Adrenal gland (tissue), 12 donors: Measurements from ENCODE around the gene SLIT3. TPM values are rescaled to one million over a fixed set of nuclear protein-coding genes. Genes with fewer than 3 reads are reported as not detected.

Experiments
- DNase-seq, 7 donors: peaks; one replicate each; pipeline ENCODE4 v3.0.0-alpha.2; 2019 to 2020
- H3K27ac ChIP-seq, 5 donors: fragments of 200-600 bp; sonication (generic) in 4 of 5; 1 replicate in 3 of 5; 2 replicates in 2 of 5; pipeline versions ENCODE4 v1.5.1 to v1.8.0; 2016 to 2020; ENCODE audit warnings: mild to moderate bottlenecking in 1 of 5
- H3K27me3 ChIP-seq: fragments of 200-600 bp; 2 replicates; pipeline ENCODE4 v1.8.0; 2021
- H3K36me3 ChIP-seq, 2 donors: fragments of 200-600 bp; replicated peaks in 1 of 2; 1 replicate in 1 of 2; 2 replicates in 1 of 2; pipeline versions ENCODE4 v1.5.1 to v1.8.0; 2018 to 2022
- H3K4me1 ChIP-seq, 2 donors: fragments of 200-600 bp; replicated peaks in 1 of 2; 1 replicate in 1 of 2; 2 replicates in 1 of 2; pipeline versions ENCODE4 v1.5.1 to v1.8.0; 2018 to 2021
- H3K4me3 ChIP-seq, 4 donors: fragments of 200-600 bp; sonication (generic) in 3 of 4; one replicate each; pipeline ENCODE4 v1.5.1; 2016 to 2018
- H3K9me3 ChIP-seq, 3 donors: fragments of 200-600 bp; sonication (generic) in 1 of 3; replicated peaks in 1 of 3; 1 replicate in 2 of 3; 2 replicates in 1 of 3; pipeline versions ENCODE4 v1.5.1 to v1.8.0; 2016 to 2021
- CTCF ChIP-seq, 6 experiments: fragments of 450-650 bp in 4 of 6; fragments of 200-600 bp in 2 of 6; sonication (generic) in 1 of 6; IDR thresholded peaks; 1 replicate in 5 of 6; 2 replicates in 1 of 6; pipeline versions ENCODE4 v1.5.1 to v1.8.0; 2016 to 2021; ENCODE audit warnings: antibody characterized with exemption in 6 of 6, mild to moderate bottlenecking in 2 of 6, moderate library complexity in 1 of 6
- POLR2A ChIP-seq, 2 donors: fragments of 450-650 bp; IDR thresholded peaks; one replicate each; pipeline ENCODE4 v1.6.1; 2017; ENCODE audit warnings: antibody characterized with exemption in 2 of 2, mild to moderate bottlenecking in 2 of 2, moderate library complexity in 1 of 2
- WGBS, 4 donors: extraction: QIAGEN DNeasy Blood & Tissue Kit in 2 of 4; methylation state at CpG; one replicate each; pipeline versions ENCODE4 v1.1.5 to v1.1.7; 2013 to 2017; 5-methylcytosine and 5-hydroxymethylcytosine counted together
- intact Hi-C, 2 donors: fragments of 100-400 bp; cut with DNase I; formaldehyde crosslinking; loops; one replicate each; pipeline versions ENCODE4 v1.14.1 to v1.15.0; 2022 to 2023
- polyA plus RNA-seq, 3 donors: library from polyadenylated mRNA; stranded (reverse); fragments of 200-250 nt in 2 of 3; fragments of 350-450 nt in 1 of 3; fragmentation: Illumina TruSeq in 1 of 3; extraction: RNeasy Lipid Tissue Mini Kit (QIAGEN cat#74804) in 1 of 3; gene quantifications; one replicate each; pipeline ENCODE4 v1.2.3, GENCODE V29; 2013 to 2014
- total RNA-seq, 9 donors: library from RNA; depleted of rRNA in 4 of 9; stranded (reverse); fragments of >200 nt in 4 of 9; fragments of 120-200 nt in 1 of 9; fragmentation: NEBNext Ultra II Directional in 1 of 9; extraction: Animal tissue kit (Norgen Biotek cat#: 25700) in 1 of 9; gene quantifications; one replicate each; pipeline versions ENCODE4 v1.1.0 to v1.2.4, GENCODE V29; 2013 to 2023
- donor health status: healthy with polysubstance abuse.
- donor health status: Bipolar disorder and iron deficiency.
- donor health status: DM: yes; HTN: yes; CAD: no.
- donor health status: DM: no; HTN: no; CAD: no.
- donor health status: DM: no; HTN: no; CAD: no.
- donor health status: DM: yes; HTN: yes; CAD: no.

Gene SLIT3
- total and polyA plus RNA-seq, 12 donors, result 10.0 to 94.1 (median 32.8) TPM

GRCh38 chr5:168661593-168662485 is 639.1 kb downstream of the SLIT3 start:
- no peaks in the 10 kb centered on the region for H3K27me3 ChIP-seq
- intact Hi-C loops, result no loop called here
- TF ChIP-seq POLR2A (IDR thresholded peaks at IDR 0.05) (no peak), CTCF (IDR thresholded peaks at IDR 0.05) (no peak)
- no peak overlapping the region for H3K4me3 ChIP-seq
- 56 to 76% (median 63%) methylated on average over 3 of the region's 3 CpGs for WGBS, 4 donors
- no peaks in the 10 kb centered on the region for H3K36me3 ChIP-seq
- DNase-seq, result no peak
- peaks cover 0 to 4% of the 10 kb centered on the region in 2 donors for H3K4me1 ChIP-seq
- H3K27ac ChIP-seq, result no peak overlapping the region
- no peaks in the 10 kb centered on the region for H3K9me3 ChIP-seq

DNA sequence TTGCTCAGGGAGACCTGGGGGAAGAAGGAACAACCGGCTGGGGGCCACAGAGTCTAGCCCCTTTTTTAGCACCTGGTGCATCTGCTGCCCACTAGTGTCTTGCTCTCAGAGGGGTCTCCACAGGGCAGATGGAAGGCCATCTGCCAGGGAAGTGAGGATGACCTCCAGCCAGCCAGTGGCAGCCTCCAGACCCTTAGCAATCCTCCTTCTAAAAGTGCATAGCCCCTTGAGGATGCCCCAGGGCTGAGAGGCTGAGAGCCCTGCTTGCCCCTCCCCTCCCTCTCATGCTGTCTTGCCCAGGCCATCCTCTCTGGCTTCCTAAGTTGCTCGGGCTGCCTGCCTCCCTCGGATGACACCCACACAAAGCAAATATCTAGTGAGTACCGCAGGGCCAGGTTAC is 640.2 kb downstream of the SLIT3 start:
- intact Hi-C loops, result no loop called here
- H3K27me3 ChIP-seq, result no peaks in the 10 kb centered on the region
- H3K36me3 ChIP-seq, result no peaks in the 10 kb centered on the region
- no peak overlapping the region for H3K27ac ChIP-seq
- no peak overlapping the region for H3K4me3 ChIP-seq
- 67 to 83% (median 74%) methylated on average over 4 of the region's 4 CpGs for WGBS, 4 donors
- peaks cover 0 to 7% of the 10 kb centered on the region in 2 donors for H3K4me1 ChIP-seq
- TF ChIP-seq POLR2A (IDR thresholded peaks at IDR 0.05) (no peak), CTCF (IDR thresholded peaks at IDR 0.05) (no peak)
- no peaks in the 10 kb centered on the region for H3K9me3 ChIP-seq
- DNase-seq, result no peak

- DNase-seq, result peak in 1 of 7 donors; percentile 17
- no peak overlapping the region for H3K27ac ChIP-seq
- no peaks in the 10 kb centered on the region for H3K27me3 ChIP-seq
- H3K4me1 ChIP-seq, result peaks cover 0 to 10% of the 10 kb centered on the region in 2 donors
- H3K36me3 ChIP-seq, result no peaks in the 10 kb centered on the region
- no peak overlapping the region for H3K4me3 ChIP-seq
- intact Hi-C loops, result no loop called here
- 86 to 91% (median 90%) methylated on average over 5 of the region's 5 CpGs for WGBS, 4 donors
- no peaks in the 10 kb centered on the region for H3K9me3 ChIP-seq
- TF ChIP-seq POLR2A (IDR thresholded peaks at IDR 0.05), result no peak
- TF ChIP-seq CTCF (IDR thresholded peaks at IDR 0.05), result no peak
Measured at GRCh38 chr5:168659286-168659847, 641.6 kb downstream of the SLIT3 start.

DNA sequence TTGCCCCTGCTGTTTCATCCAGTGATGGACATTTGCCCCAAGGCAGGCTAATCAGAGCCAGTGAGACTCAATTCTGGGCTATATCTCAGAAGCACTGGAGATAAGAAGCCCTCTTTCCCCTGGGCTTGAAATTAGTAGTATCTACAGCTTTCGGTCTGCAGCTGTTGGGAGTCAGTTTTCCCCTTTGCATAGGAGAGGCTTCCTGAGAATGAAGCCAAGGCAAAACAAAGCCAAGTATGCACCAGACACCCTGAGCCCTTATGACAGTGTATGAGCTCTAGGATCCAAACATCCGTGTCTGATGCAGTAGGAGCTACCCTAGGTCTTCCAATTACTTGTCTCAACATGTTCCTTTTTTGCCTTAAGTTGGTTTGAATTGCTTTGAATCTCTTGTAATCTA is 642.5 kb downstream of the SLIT3 start:
- Histone ChIP-seq H3K4me1 (peaks cover 0 to 10% of the 10 kb centered on the region in 2 donors), H3K4me3 (no peak overlapping the region), H3K27ac (no peak overlapping the region), H3K36me3 (no peaks in the 10 kb centered on the region), H3K9me3 (no peaks in the 10 kb centered on the region), H3K27me3 (no peaks in the 10 kb centered on the region)
- intact Hi-C loops, result no loop called here
- WGBS, 4 donors, result 67 to 80% (median 77%) methylated on average over 2 of the region's 2 CpGs
- DNase-seq, result no peak
- TF ChIP-seq POLR2A (IDR thresholded peaks at IDR 0.05), result no peak
- no peak for TF ChIP-seq CTCF (IDR thresholded peaks at IDR 0.05)
